Uterus (tissue), 2 donors: ENCODE data around the gene AMT.

Source experiments
- POLR2A ChIP-seq, 2 donors: fragments of 450-650 bp; IDR thresholded peaks; one replicate each; pipeline ENCODE4 v1.6.1; 2016; ENCODE audit warnings: antibody characterized with exemption in 2 of 2, mild to moderate bottlenecking in 1 of 2, moderate library complexity in 1 of 2
- TF ChIP-seq, protein P1 (sequence below), 4 experiments: fragments of 200-600 bp in 2 of 4; fragments of 450-650 bp in 2 of 4; sonication (generic) in 2 of 4; IDR thresholded peaks; one replicate each; pipeline ENCODE4 v1.5.1; 2016 to 2019; ENCODE audit warnings: antibody characterized with exemption in 4 of 4, mild to moderate bottlenecking in 2 of 4, moderate library complexity in 1 of 4

DNA sequence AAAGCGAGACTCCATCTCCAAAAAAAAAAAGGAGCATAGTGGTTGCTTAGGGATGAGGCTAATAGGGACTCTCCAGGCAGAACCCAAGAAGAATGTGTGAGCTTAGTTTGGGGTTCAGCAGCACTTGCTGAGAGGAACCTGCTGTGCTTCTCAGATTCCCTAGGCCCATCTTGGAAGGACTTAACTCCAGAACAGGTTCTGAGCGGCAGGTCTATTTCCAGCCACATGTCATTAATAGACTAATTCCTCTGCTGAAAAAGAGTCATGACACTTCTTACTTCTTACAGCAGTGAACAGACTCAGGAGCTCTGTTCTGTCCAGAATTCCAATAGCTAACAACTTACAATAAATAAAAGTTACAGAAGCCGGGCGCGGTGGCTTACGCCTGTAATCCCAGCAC is 33.0 kb downstream of the AMT start:
- TF ChIP-seq POLR2A (IDR thresholded peaks at IDR 0.05), result no peak
- TF ChIP-seq, protein P1, sequence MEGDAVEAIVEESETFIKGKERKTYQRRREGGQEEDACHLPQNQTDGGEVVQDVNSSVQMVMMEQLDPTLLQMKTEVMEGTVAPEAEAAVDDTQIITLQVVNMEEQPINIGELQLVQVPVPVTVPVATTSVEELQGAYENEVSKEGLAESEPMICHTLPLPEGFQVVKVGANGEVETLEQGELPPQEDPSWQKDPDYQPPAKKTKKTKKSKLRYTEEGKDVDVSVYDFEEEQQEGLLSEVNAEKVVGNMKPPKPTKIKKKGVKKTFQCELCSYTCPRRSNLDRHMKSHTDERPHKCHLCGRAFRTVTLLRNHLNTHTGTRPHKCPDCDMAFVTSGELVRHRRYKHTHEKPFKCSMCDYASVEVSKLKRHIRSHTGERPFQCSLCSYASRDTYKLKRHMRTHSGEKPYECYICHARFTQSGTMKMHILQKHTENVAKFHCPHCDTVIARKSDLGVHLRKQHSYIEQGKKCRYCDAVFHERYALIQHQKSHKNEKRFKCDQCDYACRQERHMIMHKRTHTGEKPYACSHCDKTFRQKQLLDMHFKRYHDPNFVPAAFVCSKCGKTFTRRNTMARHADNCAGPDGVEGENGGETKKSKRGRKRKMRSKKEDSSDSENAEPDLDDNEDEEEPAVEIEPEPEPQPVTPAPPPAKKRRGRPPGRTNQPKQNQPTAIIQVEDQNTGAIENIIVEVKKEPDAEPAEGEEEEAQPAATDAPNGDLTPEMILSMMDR (IDR thresholded peaks at IDR 0.05), result no peak
